Neuronal stem cell (in vitro differentiated cells): ENCODE measurements around the gene PLPP3.

ENCODE experiments used
- DNase-seq: peaks from one replicate; pipeline ENCODE4 v3.0.0-alpha.2; 2013; ENCODE audit warnings: low spot score
- H2AFZ ChIP-seq: one replicate; pipeline ENCODE4 v1.6.1; 2013; ENCODE audit warnings: mild to moderate bottlenecking, low read length, inconsistent platforms
- H2AK5ac ChIP-seq: 2 replicates; pipeline ENCODE4 v1.6.1; 2013; ENCODE audit warnings: low read depth, mild to moderate bottlenecking, inconsistent platforms, low read length, moderate library complexity, mixed read lengths
- H2BK120ac ChIP-seq: 2 replicates; pipeline ENCODE4 v1.6.1; 2013; ENCODE audit warnings: low read depth, mild to moderate bottlenecking, inconsistent platforms, low read length, moderate library complexity, mixed read lengths
- H2BK12ac ChIP-seq: one replicate; pipeline ENCODE4 v1.6.1; 2013; ENCODE audit warnings: low read length, inconsistent platforms
- H2BK15ac ChIP-seq: 2 replicates; pipeline ENCODE4 v1.6.1; 2013; ENCODE audit warnings: mild to moderate bottlenecking, low read length, inconsistent platforms, mixed read lengths
- H2BK5ac ChIP-seq: one replicate; pipeline ENCODE4 v1.6.1; 2013; ENCODE audit warnings: inconsistent platforms, mild to moderate bottlenecking, low read length, moderate library complexity
- H3K14ac ChIP-seq: one replicate; pipeline ENCODE4 v1.6.1; 2013; ENCODE audit warnings: low read length, inconsistent platforms
- H3K18ac ChIP-seq: 2 replicates; pipeline ENCODE4 v1.6.1; 2013; ENCODE audit warnings: low read length, inconsistent platforms
- H3K23ac ChIP-seq: 2 replicates; pipeline ENCODE4 v1.6.1; 2013; ENCODE audit warnings: low read depth, mild to moderate bottlenecking, mixed read lengths, low read length, inconsistent platforms; ENCODE audit not compliant: poor library complexity
- H3K27ac ChIP-seq: replicated peaks from 3 replicates; pipeline ENCODE4 v1.5.1; 2013; ENCODE audit warnings: low read length, inconsistent platforms
- H3K27me3 ChIP-seq, 3 experiments: 2 replicates each; pipeline ENCODE4 v1.6.1; 2013; ENCODE audit warnings: low read length in 3 of 3, mild to moderate bottlenecking in 2 of 3, inconsistent platforms in 1 of 3, low read depth in 1 of 3, mixed read lengths in 1 of 3, moderate library complexity in 1 of 3; ENCODE audit not compliant: control insufficient read depth in 3 of 3, insufficient read depth in 3 of 3
- H3K36me3 ChIP-seq, 2 donors: replicated peaks in 1 of 2; 2 replicates each; pipeline ENCODE4 v1.6.1; 2013; ENCODE audit warnings: low read length in 2 of 2; ENCODE audit not compliant: control insufficient read depth in 2 of 2, insufficient read depth in 2 of 2
- H3K4ac ChIP-seq: 2 replicates; pipeline ENCODE4 v1.6.1; 2013; ENCODE audit warnings: inconsistent platforms, mild to moderate bottlenecking, low read length, moderate library complexity
- H3K4me1 ChIP-seq, 2 donors: 1 replicate in 1 of 2; 2 replicates in 1 of 2; pipeline ENCODE4 v1.6.1; 2013; ENCODE audit warnings: low read length in 2 of 2, low read depth in 1 of 2; ENCODE audit not compliant: control insufficient read depth in 2 of 2, insufficient read depth in 1 of 2
- H3K4me2 ChIP-seq: one replicate; pipeline ENCODE4 v1.6.1; 2013; ENCODE audit warnings: mild to moderate bottlenecking, low read length, inconsistent platforms; ENCODE audit not compliant: insufficient read depth, poor library complexity, severe bottlenecking
- H3K4me3 ChIP-seq, 2 donors: 2 replicates each; pipeline ENCODE4 v1.5.1; 2013; ENCODE audit warnings: low read length in 2 of 2, mild to moderate bottlenecking in 2 of 2, inconsistent platforms in 1 of 2, moderate library complexity in 1 of 2
- H3K79me1 ChIP-seq: one replicate; pipeline ENCODE4 v1.6.1; 2013; ENCODE audit warnings: low read depth, mild to moderate bottlenecking, inconsistent platforms, low read length, moderate library complexity
- H3K9ac ChIP-seq: one replicate; pipeline ENCODE4 v1.6.1; 2013; ENCODE audit warnings: mild to moderate bottlenecking, low read depth, low read length, inconsistent platforms; ENCODE audit not compliant: poor library complexity
- H3K9me3 ChIP-seq, 2 donors: replicated peaks in 1 of 2; 2 replicates each; pipeline versions ENCODE3 to v1.6.1; 2013; ENCODE audit warnings: low read length in 2 of 2, mild to moderate bottlenecking in 2 of 2, inconsistent platforms in 1 of 2, low read depth in 1 of 2, mixed read lengths in 1 of 2, moderate library complexity in 1 of 2; ENCODE audit not compliant: control insufficient read depth in 2 of 2, insufficient read depth in 1 of 2
- H4K8ac ChIP-seq: one replicate; pipeline ENCODE4 v1.6.1; 2013; ENCODE audit warnings: low read depth, mild to moderate bottlenecking, inconsistent platforms, low read length, moderate library complexity
- H4K91ac ChIP-seq: one replicate; pipeline ENCODE4 v1.6.1; 2013; ENCODE audit warnings: low read length, low read depth, mild to moderate bottlenecking, inconsistent platforms; ENCODE audit not compliant: poor library complexity
- WGBS, 2 donors: extraction: QIAGEN DNeasy Blood & Tissue Kit; methylation state at CpG; one replicate each; pipeline ENCODE4 v1.1.7; 2013; ENCODE audit warnings: missing lambda C conversion rate in 2 of 2, mixed read lengths in 1 of 2; ENCODE audit not compliant: insufficient read length in 2 of 2, insufficient replicate concordance in 1 of 2; ENCODE audit errors: extremely low coverage in 2 of 2; 5-methylcytosine and 5-hydroxymethylcytosine counted together

PLPP3 gene

DNA sequence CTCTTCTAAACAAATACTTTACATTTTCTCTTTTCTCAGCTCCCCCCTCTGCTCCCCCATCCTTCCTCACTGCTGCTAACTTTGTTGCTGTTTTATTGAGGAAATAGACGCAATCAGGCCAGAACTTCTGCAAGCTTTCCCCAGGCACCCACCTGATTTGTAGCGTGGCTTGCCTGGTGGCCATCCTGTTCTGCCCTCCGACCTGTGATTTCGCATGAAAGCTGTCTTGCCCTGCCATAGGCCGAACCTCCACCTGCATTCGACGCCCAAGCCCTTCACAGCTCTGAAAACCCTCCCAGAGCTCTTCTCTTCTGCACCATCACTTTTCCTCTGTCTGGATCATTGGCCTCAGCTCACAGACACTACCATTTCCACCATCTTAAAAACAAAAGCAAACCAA, 100.6 kb downstream of the PLPP3 start:
- H3K4me1 ChIP-seq: peaks cover 5 to 7% of the 10 kb centered on the region in 2 donors
- H4K91ac ChIP-seq: no peak overlapping the region
- no peak overlapping the region for H3K9ac ChIP-seq
- no peak overlapping the region for H2AK5ac ChIP-seq
- H2BK120ac ChIP-seq: no peak overlapping the region
- peak overlapping the region; percentile 46 for H3K18ac ChIP-seq
- no CpG with 5 or more reads among the region's 7 CpGs for WGBS, 2 donors
- no peak overlapping the region for H3K14ac ChIP-seq
- no peak overlapping the region for H3K4ac ChIP-seq
- no peak overlapping the region for H3K4me3 ChIP-seq
- peaks cover 0 to 2% (median 0%) of the 10 kb centered on the region in 3 experiments for H3K27me3 ChIP-seq
- no peak overlapping the region for H2BK15ac ChIP-seq
- no peak overlapping the region for H3K27ac ChIP-seq
- H2AFZ ChIP-seq: no peak overlapping the region
- H3K9me3 ChIP-seq: no peaks in the 10 kb centered on the region
- no peaks in the 10 kb centered on the region for H3K79me1 ChIP-seq
- no peak overlapping the region for H3K23ac ChIP-seq
- H2BK12ac ChIP-seq: no peak overlapping the region
- no peaks in the 10 kb centered on the region for H3K36me3 ChIP-seq
- H3K4me2 ChIP-seq: no peak overlapping the region
- no peak overlapping the region for H4K8ac ChIP-seq
- no peak for DNase-seq
- H2BK5ac ChIP-seq: no peak overlapping the region

DNA sequence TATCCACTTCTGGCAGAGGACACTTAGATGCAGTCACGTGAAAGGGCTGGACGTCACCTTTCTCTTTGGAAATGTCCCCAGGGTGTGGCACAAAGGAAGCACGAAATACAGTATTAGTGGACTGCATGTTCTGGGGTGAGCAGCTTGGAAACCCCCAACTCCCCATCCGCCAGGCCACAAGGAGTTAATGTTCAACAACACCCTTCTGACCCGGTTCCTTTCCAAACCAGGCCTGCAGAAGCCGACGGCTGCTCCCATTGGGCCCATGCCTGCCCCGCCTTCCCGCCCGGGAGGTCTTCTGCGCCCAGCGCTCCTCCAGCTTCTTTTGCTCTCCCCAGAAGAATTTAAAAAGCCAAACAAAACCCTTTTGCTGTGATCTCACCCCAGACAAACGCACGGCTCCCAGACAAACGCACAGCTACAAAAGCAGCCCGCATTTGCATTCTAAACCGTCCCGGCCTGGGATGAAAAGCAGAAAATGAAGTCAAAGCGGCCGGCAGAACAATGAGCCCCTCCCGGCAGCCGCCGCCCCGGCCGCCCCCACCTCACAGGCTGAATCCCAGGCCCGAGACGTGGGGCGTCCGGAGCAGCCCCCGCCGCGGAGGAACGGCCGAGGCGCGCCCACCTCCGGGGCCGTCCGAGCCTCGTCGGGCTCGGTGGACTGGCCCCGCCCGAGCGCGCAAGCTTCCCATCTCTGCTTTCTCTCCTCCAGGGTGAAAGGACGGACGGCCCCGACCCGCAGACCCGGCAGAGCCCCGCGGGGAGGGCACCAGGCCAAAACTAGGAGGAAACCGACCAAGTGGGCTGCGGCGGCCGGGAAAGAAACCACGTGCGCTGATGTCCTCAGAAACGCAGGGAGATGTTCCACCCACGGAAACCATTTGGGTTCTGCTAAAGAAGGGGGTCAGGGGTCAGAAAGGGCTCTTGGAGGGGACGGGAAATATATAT, 101.9 kb downstream of the PLPP3 start:
- H2BK5ac ChIP-seq: no peak overlapping the region
- no peak overlapping the region for H3K23ac ChIP-seq
- peaks cover 5 to 7% of the 10 kb centered on the region in 2 donors for H3K4me1 ChIP-seq
- H2BK120ac ChIP-seq: no peak overlapping the region
- H4K91ac ChIP-seq: no peak overlapping the region
- no peaks in the 10 kb centered on the region for H3K79me1 ChIP-seq
- peaks cover 0 to 2% (median 0%) of the 10 kb centered on the region in 3 experiments for H3K27me3 ChIP-seq
- no peak overlapping the region for H3K4ac ChIP-seq
- H2AK5ac ChIP-seq: no peak overlapping the region
- peak overlapping the region; percentile 81 for H3K4me2 ChIP-seq
- peak overlapping the region; percentile 37 to 73 for H3K4me3 ChIP-seq
- H4K8ac ChIP-seq: no peak overlapping the region
- H2AFZ ChIP-seq: peak overlapping the region; percentile 90
- DNase-seq: peak; percentile 57
- peak overlapping the region; percentile 2 for H3K9ac ChIP-seq
- H3K9me3 ChIP-seq: no peaks in the 10 kb centered on the region
- no peak overlapping the region for H2BK15ac ChIP-seq
- H3K36me3 ChIP-seq: no peaks in the 10 kb centered on the region
- no peak overlapping the region for H3K14ac ChIP-seq
- H3K18ac ChIP-seq: peak overlapping the region; percentile 91
- H3K27ac ChIP-seq: no peak overlapping the region
- H2BK12ac ChIP-seq: no peak overlapping the region
- no CpG with 5 or more reads among the region's 62 CpGs for WGBS, 2 donors

DNA sequence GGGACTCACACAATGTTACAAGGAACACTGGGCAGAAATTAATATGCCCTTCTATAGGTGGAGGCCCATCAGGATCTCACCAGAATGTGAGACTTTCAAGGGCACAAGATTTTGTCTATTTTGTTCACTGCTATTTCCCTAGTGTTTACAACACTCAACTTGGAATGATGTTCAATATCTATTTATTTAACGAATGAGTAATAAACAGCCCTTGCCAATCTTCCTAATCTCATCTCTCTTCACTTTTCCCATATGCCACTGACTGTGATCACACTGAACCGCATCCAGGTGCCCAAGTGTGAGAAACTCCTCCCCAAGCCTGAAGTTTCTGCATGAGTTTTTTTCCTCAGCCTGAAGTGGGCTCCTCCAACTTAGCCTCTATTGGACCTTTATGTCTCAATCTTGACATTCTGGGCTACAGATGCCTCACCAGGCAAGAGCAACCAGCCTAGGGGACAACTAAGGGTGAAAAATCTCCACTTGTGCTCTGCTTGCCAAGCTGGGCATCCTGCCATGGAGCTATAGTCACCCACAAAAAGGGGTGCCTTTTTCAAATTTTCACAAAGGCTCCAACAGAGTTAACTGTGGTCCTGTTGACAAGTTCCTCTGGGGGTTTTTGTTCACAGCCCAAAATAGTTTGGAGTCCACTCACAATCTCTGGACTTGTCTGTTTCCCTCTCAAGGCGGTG, 105.6 kb downstream of the PLPP3 start:
- Histone ChIP-seq H3K18ac (no peak overlapping the region), H4K91ac (no peak overlapping the region), H2BK15ac (no peak overlapping the region)

DNA sequence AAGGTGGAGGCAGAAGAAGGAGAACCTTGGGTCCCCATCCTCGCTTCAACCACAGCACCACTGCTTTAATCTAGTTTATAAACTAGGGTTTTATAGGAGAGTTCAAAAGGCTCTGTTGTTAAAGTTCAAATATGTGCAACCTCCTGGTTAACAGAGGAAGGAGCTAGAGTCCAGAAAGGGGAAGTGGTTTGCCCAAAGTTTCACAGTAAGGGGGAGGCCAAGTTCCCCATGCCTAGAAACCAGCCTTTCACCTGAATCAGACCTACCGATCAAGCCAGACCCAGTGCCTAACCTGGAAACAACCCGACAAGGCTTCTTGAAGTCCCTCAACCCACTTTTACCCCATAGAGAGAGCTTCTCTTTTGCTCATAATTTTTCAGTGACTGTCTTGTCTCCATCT, 106.5 kb downstream of the PLPP3 start:
- Histone ChIP-seq H4K91ac (no peak overlapping the region), H3K27me3 (no peaks in the 10 kb centered on the region), H4K8ac (no peak overlapping the region), H2BK5ac (no peak overlapping the region), H3K27ac (no peak overlapping the region), H2BK12ac (no peak overlapping the region), H3K4me1 (peaks cover 5 to 6% of the 10 kb centered on the region in 2 donors), H3K4ac (no peak overlapping the region), H2AFZ (no peak overlapping the region), H2BK15ac (no peak overlapping the region), H2BK120ac (no peak overlapping the region), H3K9ac (no peak overlapping the region), H3K14ac (no peak overlapping the region), H2AK5ac (no peak overlapping the region), H3K4me2 (no peak overlapping the region), H3K79me1 (no peaks in the 10 kb centered on the region), H3K9me3 (no peaks in the 10 kb centered on the region), H3K18ac (no peak overlapping the region), H3K36me3 (no peaks in the 10 kb centered on the region), H3K23ac (no peak overlapping the region), H3K4me3 (no peak overlapping the region)
- no CpG with 5 or more reads among the region's 3 CpGs for WGBS, 2 donors
- DNase-seq: no peak

More for the DNA sequence above, 105.6 kb downstream of the PLPP3 start:
- Histone ChIP-seq H3K4me2 (no peak overlapping the region), H3K4me3 (no peak overlapping the region), H3K4me1 (peaks cover 6 to 7% of the 10 kb centered on the region in 2 donors), H2BK12ac (no peak overlapping the region), H2BK5ac (no peak overlapping the region), H3K9ac (no peak overlapping the region), H3K36me3 (no peaks in the 10 kb centered on the region), H3K23ac (no peak overlapping the region), H3K9me3 (no peaks in the 10 kb centered on the region), H2BK120ac (no peak overlapping the region), H3K27ac (no peak overlapping the region), H4K8ac (no peak overlapping the region), H3K79me1 (no peaks in the 10 kb centered on the region), H2AK5ac (no peak overlapping the region), H3K14ac (no peak overlapping the region), H3K4ac (no peak overlapping the region), H2AFZ (no peak overlapping the region), H3K27me3 (peaks cover 0 to 2% (median 0%) of the 10 kb centered on the region in 3 experiments)
- DNase-seq: no peak
- WGBS, 2 donors: no CpG with 5 or more reads among the region's 3 CpGs
